Measurements from ENCODE around the gene C2orf81. TPM values are rescaled to one million over a fixed set of nuclear protein-coding genes. Genes with fewer than 3 reads are reported as not detected.
A peak's percentile ranks its signal among the peaks of the same experiment; 100 is the strongest.
"Not testable (repeated sequence)": the region's sequence is repeated elsewhere in the genome, so short reads cannot be mapped to it uniquely, and the experiment has no call there.

C2orf81 gene
- total RNA-seq, 1 experiment from 2014 or later = 4.0 TPM

DNA sequence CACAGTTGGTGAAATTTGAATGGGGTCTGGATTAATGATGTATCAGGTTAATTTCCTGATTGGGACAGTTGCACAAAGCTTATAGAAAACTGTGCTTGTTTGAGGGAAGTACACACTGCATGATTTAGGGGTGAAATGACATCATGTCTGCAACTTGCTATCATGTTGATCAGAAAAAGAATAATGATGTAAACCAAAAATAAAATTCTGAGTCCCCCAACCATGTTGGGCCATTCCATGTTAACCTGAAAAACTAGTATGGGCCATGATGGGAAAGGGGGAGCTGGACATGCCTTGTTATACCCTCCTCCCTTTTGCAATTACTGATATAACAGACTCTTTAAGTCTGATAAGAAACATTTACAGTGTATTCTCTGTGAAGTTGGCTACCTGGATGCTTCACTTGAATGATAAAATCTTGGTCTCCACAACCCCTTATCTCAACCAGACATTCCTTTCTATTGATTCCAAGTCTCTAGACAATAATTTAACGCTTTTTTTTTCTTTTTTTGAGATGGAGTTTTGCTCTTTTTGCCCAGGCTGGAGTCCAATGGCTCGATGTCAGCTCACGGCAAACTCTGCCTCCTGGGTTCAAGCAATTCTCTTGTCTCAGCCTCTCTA, 29.3 kb upstream of the C2orf81 start:
- no TSS peak for BruUV-seq (replicated peaks)
- no peak overlapping the region for H3K27ac Mint-ChIP-seq (ENCODE audit: unreplicated experiment)

DNA sequence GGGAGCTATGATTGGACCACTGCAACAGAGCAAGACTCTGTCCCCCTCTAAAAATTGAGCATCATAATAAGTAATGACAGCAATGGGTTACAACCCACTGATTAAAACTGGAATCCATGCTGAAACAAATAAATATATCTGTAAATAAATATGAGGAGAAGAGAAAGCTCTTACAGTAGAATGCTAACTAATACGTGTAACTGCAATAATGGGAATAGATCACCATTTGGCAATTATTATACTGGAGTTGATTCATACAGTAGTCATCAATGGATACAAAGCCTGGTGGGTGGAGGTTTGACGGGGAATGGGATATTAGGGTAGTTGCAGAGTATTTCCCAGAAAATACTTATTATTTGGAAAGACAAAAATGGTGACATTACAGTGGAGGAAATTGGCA, 27.4 kb upstream of the C2orf81 start:
- H3K4me1 Mint-ChIP-seq (ENCODE audit: low read depth, unreplicated experiment) = peaks cover 34% of the 10 kb centered on the region
- intact Hi-C loops (cut with micrococcal nuclease; ENCODE audit: unreplicated experiment) = no loop called here
- H3K4me3 Mint-ChIP-seq (ENCODE audit: low read depth, unreplicated experiment) = no peak overlapping the region
- no TSS peak for BruUV-seq (replicated peaks)
- CTCF ChIA-PET = no interaction called here
- peaks cover 24% of the 10 kb centered on the region for H3K27me3 Mint-ChIP-seq (ENCODE audit: unreplicated experiment)
- H3K9me3 Mint-ChIP-seq (ENCODE audit: low read depth, unreplicated experiment) = no peaks in the 10 kb centered on the region
- no peak overlapping the region for H3K27ac Mint-ChIP-seq (ENCODE audit: unreplicated experiment)
- DNase-seq = no peak
- TF ChIP-seq, protein P1, sequence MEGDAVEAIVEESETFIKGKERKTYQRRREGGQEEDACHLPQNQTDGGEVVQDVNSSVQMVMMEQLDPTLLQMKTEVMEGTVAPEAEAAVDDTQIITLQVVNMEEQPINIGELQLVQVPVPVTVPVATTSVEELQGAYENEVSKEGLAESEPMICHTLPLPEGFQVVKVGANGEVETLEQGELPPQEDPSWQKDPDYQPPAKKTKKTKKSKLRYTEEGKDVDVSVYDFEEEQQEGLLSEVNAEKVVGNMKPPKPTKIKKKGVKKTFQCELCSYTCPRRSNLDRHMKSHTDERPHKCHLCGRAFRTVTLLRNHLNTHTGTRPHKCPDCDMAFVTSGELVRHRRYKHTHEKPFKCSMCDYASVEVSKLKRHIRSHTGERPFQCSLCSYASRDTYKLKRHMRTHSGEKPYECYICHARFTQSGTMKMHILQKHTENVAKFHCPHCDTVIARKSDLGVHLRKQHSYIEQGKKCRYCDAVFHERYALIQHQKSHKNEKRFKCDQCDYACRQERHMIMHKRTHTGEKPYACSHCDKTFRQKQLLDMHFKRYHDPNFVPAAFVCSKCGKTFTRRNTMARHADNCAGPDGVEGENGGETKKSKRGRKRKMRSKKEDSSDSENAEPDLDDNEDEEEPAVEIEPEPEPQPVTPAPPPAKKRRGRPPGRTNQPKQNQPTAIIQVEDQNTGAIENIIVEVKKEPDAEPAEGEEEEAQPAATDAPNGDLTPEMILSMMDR (IDR thresholded peaks at IDR 0.05; ENCODE audit: unreplicated experiment) = no peak
- no peaks in the 10 kb centered on the region for H3K36me3 Mint-ChIP-seq (ENCODE audit: insufficient read depth, unreplicated experiment)

More for the DNA sequence above, 29.3 kb upstream of the C2orf81 start:
- peaks cover 13% of the 10 kb centered on the region for H3K27me3 Mint-ChIP-seq (ENCODE audit: unreplicated experiment)
- H3K4me1 Mint-ChIP-seq (ENCODE audit: low read depth, unreplicated experiment) = peaks cover 29% of the 10 kb centered on the region
- H3K36me3 Mint-ChIP-seq (ENCODE audit: insufficient read depth, unreplicated experiment) = peaks cover 14% of the 10 kb centered on the region
- intact Hi-C loops (cut with micrococcal nuclease; ENCODE audit: unreplicated experiment) = no loop called here
- TF ChIP-seq, protein P1 (IDR thresholded peaks at IDR 0.05; ENCODE audit: unreplicated experiment) = no peak
- H3K9me3 Mint-ChIP-seq (ENCODE audit: low read depth, unreplicated experiment) = no peaks in the 10 kb centered on the region
- no peak for DNase-seq
- CTCF ChIA-PET = no interaction called here
- no peak overlapping the region for H3K4me3 Mint-ChIP-seq (ENCODE audit: low read depth, unreplicated experiment)

DNA sequence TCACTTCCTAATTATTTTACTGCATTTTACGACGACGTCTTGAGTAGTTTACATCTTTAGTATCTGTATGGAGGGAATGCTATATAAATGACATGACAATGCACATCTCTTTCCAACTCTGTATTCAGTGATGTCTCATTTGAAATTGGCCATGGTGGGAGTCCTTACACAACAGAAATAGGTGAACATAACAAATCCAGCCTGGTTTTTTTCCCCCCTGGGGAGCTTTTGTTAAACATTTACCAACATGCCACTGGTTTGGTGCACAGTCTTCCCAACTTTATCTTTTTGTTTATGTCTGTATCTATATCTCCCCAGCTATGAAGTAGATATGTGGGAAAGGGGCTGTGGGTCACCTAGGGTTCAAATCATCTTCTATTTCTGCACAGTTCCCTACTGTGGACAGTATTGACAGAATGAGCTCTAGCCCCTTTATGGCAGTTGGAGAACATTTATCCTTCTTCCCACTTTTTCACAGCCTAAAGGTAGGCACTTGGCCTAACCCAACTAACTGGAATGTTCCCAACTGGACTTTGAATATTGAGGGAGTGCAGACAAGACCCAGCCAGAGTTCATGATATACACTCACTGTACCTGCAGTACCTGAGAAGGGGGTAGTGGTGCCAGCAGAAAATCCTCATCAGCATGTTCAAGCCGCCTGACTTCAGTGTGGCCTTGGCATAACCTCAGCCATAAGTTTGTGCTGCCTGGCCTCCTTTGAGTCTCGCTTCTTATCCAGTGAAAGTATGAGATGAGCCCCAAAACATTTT, 26.0 kb upstream of the C2orf81 start:
- Mint-ChIP-seq H3K36me3 (ENCODE audit: insufficient read depth, unreplicated experiment) (peaks cover 4% of the 10 kb centered on the region), H3K27me3 (ENCODE audit: unreplicated experiment) (peaks cover 12% of the 10 kb centered on the region), H3K9me3 (ENCODE audit: low read depth, unreplicated experiment) (no peaks in the 10 kb centered on the region), H3K4me1 (ENCODE audit: low read depth, unreplicated experiment) (peaks cover 26% of the 10 kb centered on the region), H3K4me3 (ENCODE audit: low read depth, unreplicated experiment) (no peak overlapping the region), H3K27ac (ENCODE audit: unreplicated experiment) (no peak overlapping the region)
- CTCF ChIA-PET = no interaction called here
- intact Hi-C loops (cut with micrococcal nuclease; ENCODE audit: unreplicated experiment) = no loop called here
- DNase-seq = no peak
- TF ChIP-seq, protein P1 (IDR thresholded peaks at IDR 0.05; ENCODE audit: unreplicated experiment) = no peak
- no TSS peak for BruUV-seq (replicated peaks)

DNA sequence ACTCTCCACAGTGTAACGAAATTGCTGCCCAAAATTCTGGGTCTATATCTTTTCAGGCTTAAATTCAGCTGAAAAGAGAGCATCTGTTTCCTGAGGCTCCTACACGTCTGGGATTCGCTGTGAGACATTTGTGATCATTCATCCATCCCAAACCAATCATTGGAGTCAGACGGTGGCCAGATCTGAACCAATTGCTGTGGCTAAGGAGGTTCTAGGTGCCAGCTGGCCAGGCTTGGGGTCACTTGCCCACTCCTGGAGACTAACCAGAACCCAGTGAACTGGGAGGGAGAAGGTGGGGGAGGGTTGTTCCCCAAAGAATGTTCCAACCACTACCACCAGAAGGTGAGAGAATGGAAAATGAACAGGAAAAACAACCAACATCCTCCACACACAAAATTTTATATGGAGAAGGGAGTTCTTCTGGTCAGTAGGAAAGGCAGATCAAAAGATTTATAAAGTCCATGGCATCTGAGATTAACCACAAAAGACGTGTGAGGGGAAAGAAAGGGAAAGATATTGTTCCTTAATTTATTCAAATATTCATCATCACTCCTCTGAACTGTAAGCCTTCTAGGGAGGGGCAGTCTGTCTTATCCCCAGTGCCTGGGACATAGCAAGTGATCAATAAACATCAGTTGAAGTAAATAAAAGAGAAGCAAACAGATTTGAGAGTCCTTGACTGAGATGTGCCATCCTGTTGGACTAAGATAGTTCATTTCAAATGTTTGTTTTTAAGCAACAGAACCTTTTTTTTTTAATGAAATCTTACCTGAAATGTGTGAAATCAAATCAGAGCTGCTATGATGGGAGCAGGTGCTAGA, 23.3 kb upstream of the C2orf81 start:
- Mint-ChIP-seq H3K4me3 (ENCODE audit: low read depth, unreplicated experiment) (peak overlapping the region; percentile 43), H3K27ac (ENCODE audit: unreplicated experiment) (peak overlapping the region; percentile 54), H3K36me3 (ENCODE audit: insufficient read depth, unreplicated experiment) (peaks cover 31% of the 10 kb centered on the region), H3K9me3 (ENCODE audit: low read depth, unreplicated experiment) (no peaks in the 10 kb centered on the region), H3K4me1 (ENCODE audit: low read depth, unreplicated experiment) (peaks cover 29% of the 10 kb centered on the region), H3K27me3 (ENCODE audit: unreplicated experiment) (peaks cover 12% of the 10 kb centered on the region)
- TF ChIP-seq, protein P1 (IDR thresholded peaks at IDR 0.05; ENCODE audit: unreplicated experiment) = no peak
- CTCF ChIA-PET = interaction anchor here (0.8 kb wide), 1 partner anchor 13 kb away, joined by 3 read pairs; the partner anchor contains the start of gene WBP1
- no peak for DNase-seq
- intact Hi-C loops (cut with micrococcal nuclease; ENCODE audit: unreplicated experiment) = no loop called here
- BruUV-seq (replicated peaks) = no TSS peak

DNA sequence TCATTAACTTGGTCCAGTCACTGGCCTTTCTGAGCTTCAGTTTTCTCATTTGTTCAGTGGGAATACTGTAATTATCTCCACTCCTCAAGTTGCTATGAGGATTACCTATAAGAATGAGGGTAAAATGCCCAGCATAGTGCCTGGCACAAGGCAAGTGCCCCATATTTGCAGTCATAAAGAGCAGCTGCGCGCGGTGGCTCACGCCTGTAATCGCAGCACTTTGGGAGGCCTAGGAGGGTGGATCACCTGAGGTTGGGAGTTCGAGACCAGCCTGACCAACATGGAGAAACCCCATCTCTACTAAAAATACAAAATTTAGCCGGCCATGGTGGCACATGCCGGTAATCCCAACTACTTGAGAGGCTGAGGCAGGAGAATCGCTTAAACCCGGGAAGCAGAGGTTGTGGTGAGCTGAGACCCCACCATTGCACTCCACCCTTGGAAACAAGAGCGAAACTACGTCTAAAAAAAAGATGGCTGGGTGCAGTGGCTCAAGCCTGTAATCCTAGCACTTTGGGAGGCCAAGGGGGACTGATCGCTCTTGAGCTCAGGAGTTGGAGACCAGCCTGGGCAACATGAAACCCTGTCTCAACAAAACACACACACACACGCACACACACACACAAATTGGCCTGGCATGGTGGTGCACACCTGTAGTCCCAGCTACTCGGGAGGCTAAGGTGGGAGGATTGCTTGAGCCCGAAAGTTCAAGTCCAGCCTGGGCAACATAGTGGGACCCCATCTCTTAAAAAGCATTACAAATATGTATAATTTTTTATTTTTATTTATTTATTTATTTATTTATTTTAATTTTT, 21.3 kb upstream of the C2orf81 start:
- CTCF ChIA-PET = interaction anchor here (0.9 to 1.1 kb wide), 5 partner anchors 12 to 43 kb away, joined by 3 to 8 read pairs (median 5); partner anchors contain the start of genes C2orf81, INO80B, WBP1 and WDR54
- Mint-ChIP-seq H3K36me3 (ENCODE audit: insufficient read depth, unreplicated experiment) (peaks cover 38% of the 10 kb centered on the region), H3K4me3 (ENCODE audit: low read depth, unreplicated experiment) (peak overlapping the region; percentile 97), H3K4me1 (ENCODE audit: low read depth, unreplicated experiment) (peaks cover 47% of the 10 kb centered on the region), H3K27ac (ENCODE audit: unreplicated experiment) (peak overlapping the region; percentile 100), H3K27me3 (ENCODE audit: unreplicated experiment) (peaks cover 12% of the 10 kb centered on the region)
- intact Hi-C loops (cut with micrococcal nuclease; ENCODE audit: unreplicated experiment); BruUV-seq (replicated peaks); DNase-seq; H3K9me3 Mint-ChIP-seq (ENCODE audit: low read depth, unreplicated experiment): not testable (repeated sequence)
